DOHH2 (cell line): ENCODE measurements around the gene WRNIP1.
"Not testable (repeated sequence)": the region's sequence is repeated elsewhere in the genome, so short reads cannot be mapped to it uniquely, and the experiment has no call there.

Experiments
- H3F3A ChIP-seq: fragments of 200-600 bp; sonication (generic), shearing (Covaris generic); 2 replicates; pipeline ENCODE4 v1.6.0; 2016; ENCODE audit warnings: antibody characterized with exemption, mild to moderate bottlenecking; ENCODE audit not compliant: control insufficient read depth, insufficient read depth
- H3K27ac ChIP-seq: fragments of 200-600 bp; sonication (generic); 2 replicates; pipeline ENCODE4 v1.5.1; 2014; ENCODE audit warnings: low read depth, mild to moderate bottlenecking, low read length, moderate library complexity
- H3K27me3 ChIP-seq: fragments of 200-600 bp; sonication (generic); 2 replicates; pipeline ENCODE4 v1.6.1; 2014; ENCODE audit warnings: mild to moderate bottlenecking, low read length, mixed read lengths; ENCODE audit not compliant: control insufficient read depth
- H3K36me3 ChIP-seq: fragments of 200-600 bp; sonication (generic); 2 replicates; pipeline ENCODE4 v1.6.1; 2014; ENCODE audit warnings: mild to moderate bottlenecking, low read length, moderate library complexity, mixed read lengths; ENCODE audit not compliant: control insufficient read depth
- H3K4me1 ChIP-seq: fragments of 200-600 bp; sonication (generic); 2 replicates; pipeline ENCODE4 v1.6.1; 2014; ENCODE audit warnings: mild to moderate bottlenecking, low read length, mixed read lengths; ENCODE audit not compliant: control insufficient read depth
- H3K4me2 ChIP-seq: fragments of 200-600 bp; sonication (generic); 2 replicates; pipeline ENCODE4 v1.6.0; 2014; ENCODE audit warnings: mild to moderate bottlenecking, low read length, moderate library complexity
- H3K4me3 ChIP-seq: fragments of 200-600 bp; sonication (generic); 2 replicates; pipeline ENCODE4 v1.5.1; 2014; ENCODE audit warnings: mild to moderate bottlenecking, low read length, mixed read lengths
- H3K79me2 ChIP-seq: fragments of 200-600 bp; sonication (generic); 2 replicates; pipeline ENCODE4 v1.6.1; 2014; ENCODE audit warnings: mild to moderate bottlenecking, low read length, mixed read lengths; ENCODE audit not compliant: control insufficient read depth
- H3K9me2 ChIP-seq: fragments of 200-600 bp; sonication (generic); replicated peaks from 2 replicates; pipeline ENCODE4 v1.6.1; 2014; ENCODE audit warnings: mild to moderate bottlenecking, low read length, mixed read lengths; ENCODE audit not compliant: control insufficient read depth
- H3K9me3 ChIP-seq: fragments of 200-600 bp; sonication (generic); 2 replicates; pipeline ENCODE4 v1.6.1; 2014; ENCODE audit warnings: antibody characterized with exemption, low read length, mixed read lengths; ENCODE audit not compliant: control insufficient read depth, insufficient read depth
- H4K20me1 ChIP-seq: fragments of 200-600 bp; sonication (generic); 2 replicates; pipeline ENCODE4 v1.6.0; 2014; ENCODE audit warnings: low read depth, mild to moderate bottlenecking, antibody characterized with exemption, low read length, moderate library complexity; ENCODE audit not compliant: control insufficient read depth, insufficient read depth
- CTCF ChIP-seq: fragments of 200-600 bp; sonication (generic); IDR thresholded peaks from one replicate; pipeline ENCODE4 v1.5.1; 2014; ENCODE audit warnings: antibody characterized with exemption, mild to moderate bottlenecking, low read depth, low read length; ENCODE audit not compliant: poor library complexity, severe bottlenecking
- EZH2phosphoT487 ChIP-seq: fragments of 200-600 bp; sonication (generic); IDR thresholded peaks from 2 replicates; pipeline ENCODE4 v1.6.1; 2017; ENCODE audit warnings: borderline replicate concordance, mild to moderate bottlenecking, antibody characterized with exemption, low read length, moderate library complexity, mixed read lengths

The WRNIP1 gene

GRCh38 chr6:2758980-2759379 lies 6.2 kb upstream of the WRNIP1 start:
- Histone ChIP-seq H4K20me1 (no peaks in the 10 kb centered on the region), H3K27ac (no peak overlapping the region), H3K27me3 (peaks cover 6% of the 10 kb centered on the region; the same call in 1 of the 2 replicates), H3K9me2 (no peaks in the 10 kb centered on the region), H3K36me3 (no peaks in the 10 kb centered on the region), H3K4me1 (peaks cover 5% of the 10 kb centered on the region), H3K4me3 (no peak overlapping the region), H3K9me3 (peaks cover 8% of the 10 kb centered on the region; the same call in 1 of the 2 replicates), H3K4me2 (no peak overlapping the region), H3K79me2 (no peaks in the 10 kb centered on the region), H3F3A (no peaks in the 10 kb centered on the region)
- TF ChIP-seq EZH2phosphoT487: no peak
- no peak for TF ChIP-seq CTCF

- H3K9me2 ChIP-seq: no peaks in the 10 kb centered on the region
- TF ChIP-seq EZH2phosphoT487: no peak
- TF ChIP-seq CTCF: peak; percentile 69
- H3K4me2 ChIP-seq: no peak overlapping the region
- H3K4me1 ChIP-seq: peaks cover 11% of the 10 kb centered on the region
- H3K4me3 ChIP-seq: no peak overlapping the region
- no peaks in the 10 kb centered on the region for H3K27me3 ChIP-seq
- H3K9me3 ChIP-seq: peaks cover 8% of the 10 kb centered on the region; the same call in 1 of the 2 replicates
- peaks cover 6% of the 10 kb centered on the region; the same call in 1 of the 2 replicates for H3F3A ChIP-seq
- H3K36me3 ChIP-seq: peaks cover 3% of the 10 kb centered on the region
- no peak overlapping the region for H3K27ac ChIP-seq
- H3K79me2 ChIP-seq: peaks cover 8% of the 10 kb centered on the region
- no peaks in the 10 kb centered on the region for H4K20me1 ChIP-seq
Measured at GRCh38 chr6:2760882-2761842, 4.0 kb upstream of the WRNIP1 start.

GRCh38 chr6:2762868-2763267 lies 2.3 kb upstream of the WRNIP1 start:
- H3K9me2 ChIP-seq, H3K9me3 ChIP-seq, H3K27ac ChIP-seq, H3K27me3 ChIP-seq, H3K4me2 ChIP-seq, H3F3A ChIP-seq, H3K4me3 ChIP-seq: not testable (repeated sequence)
- Histone ChIP-seq H3K4me1 (peaks cover 19% of the 10 kb centered on the region), H3K79me2 (peaks cover 25% of the 10 kb centered on the region), H4K20me1 (peaks cover 15% of the 10 kb centered on the region), H3K36me3 (peaks cover 18% of the 10 kb centered on the region)

- Histone ChIP-seq H3F3A (peaks cover 6% of the 10 kb centered on the region; the same call in 1 of the 2 replicates), H4K20me1 (peaks cover 20% of the 10 kb centered on the region), H3K27ac (no peak overlapping the region), H3K9me3 (peaks cover 8% of the 10 kb centered on the region; the same call in 1 of the 2 replicates), H3K27me3 (no peaks in the 10 kb centered on the region), H3K9me2 (no peaks in the 10 kb centered on the region), H3K4me2 (no peak overlapping the region), H3K4me1 (peaks cover 24% of the 10 kb centered on the region), H3K36me3 (peaks cover 24% of the 10 kb centered on the region), H3K79me2 (peaks cover 30% of the 10 kb centered on the region), H3K4me3 (no peak overlapping the region)
- TF ChIP-seq EZH2phosphoT487 (no peak), CTCF (no peak)
Measured at GRCh38 chr6:2763345-2763841, 1.8 kb upstream of the WRNIP1 start.
